GM18502 (cell line): ENCODE measurements around the gene FUT9.
"Not testable (repeated sequence)": the region's sequence is repeated elsewhere in the genome, so short reads cannot be mapped to it uniquely, and the experiment has no call there.

ENCODE experiments used
- ATAC-seq: cut with Tn5 transposase; IDR thresholded peaks from one replicate; pipeline ENCODE4 v1.9.1; 2021; ENCODE audit warnings: mild to moderate bottlenecking; ENCODE audit not compliant: unreplicated experiment, poor library complexity

The FUT9 gene

DNA sequence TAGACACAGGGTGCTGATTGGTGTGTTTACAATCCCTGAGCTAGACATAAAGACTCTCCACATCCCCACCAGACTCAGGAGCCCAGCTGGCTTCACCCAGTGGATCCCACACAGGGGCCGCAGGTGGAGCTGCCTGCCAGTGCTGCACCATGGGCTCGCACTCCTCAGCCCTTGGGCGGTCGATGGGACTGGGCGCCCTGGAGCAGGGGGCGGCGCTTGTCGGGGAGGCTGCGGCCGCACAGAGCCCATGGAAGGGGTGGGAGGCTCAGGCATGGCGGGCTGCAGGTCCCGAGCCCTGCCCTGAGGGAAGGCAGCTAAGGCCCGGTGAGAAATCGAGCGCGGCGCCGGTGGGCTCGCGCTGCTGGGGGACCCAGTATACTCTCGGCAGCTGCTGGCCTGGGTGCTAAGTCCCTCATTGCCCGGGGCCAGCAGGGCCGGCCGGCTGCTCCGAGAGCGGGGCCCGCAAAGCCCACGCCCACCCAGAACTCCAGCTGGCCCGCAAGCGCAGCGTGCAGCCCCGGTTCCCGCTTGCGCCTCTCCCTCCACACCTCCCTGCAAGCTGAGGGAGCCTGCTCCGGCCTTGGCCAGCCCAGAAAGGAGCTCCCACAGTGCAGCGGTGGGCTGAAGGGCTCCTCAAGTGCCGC lies 245.1 kb downstream of the FUT9 start:
- ATAC-seq, result not testable (repeated sequence)
